Psoas muscle (tissue), 8 donors: ENCODE results near the gene ITGA11. TPM values are rescaled to one million over a fixed set of nuclear protein-coding genes. Genes with fewer than 3 reads are reported as not detected.
A peak's percentile ranks its signal among the peaks of the same experiment; 100 is the strongest.

Experiments used
- ATAC-seq, 4 donors: fragments of 200-7000 bp; cut with Tn5 transposase; one replicate each; pipeline ENCODE4 v1.9.1; 2020; ENCODE audit warnings: moderate library complexity in 3 of 4, mild to moderate bottlenecking in 2 of 4
- DNase-seq, 2 donors: peaks; one replicate each; pipeline ENCODE4 v3.0.0-alpha.2; 2020
- H3K27ac ChIP-seq: fragments of 200-600 bp; one replicate; pipeline ENCODE4 v1.8.0; 2022
- H3K27me3 ChIP-seq, 3 donors: fragments of 200-600 bp in 1 of 3; one replicate each; pipeline versions ENCODE4 v1.6.1 to v1.8.0; 2013 to 2022; ENCODE audit warnings: low read length in 2 of 3, mild to moderate bottlenecking in 2 of 3, moderate library complexity in 1 of 3; ENCODE audit not compliant: insufficient read depth in 3 of 3
- H3K36me3 ChIP-seq, 2 donors: fragments of 200-600 bp in 1 of 2; one replicate each; pipeline versions ENCODE4 v1.6.1 to v1.8.0; 2013 to 2022; ENCODE audit warnings: low read depth in 1 of 2, mild to moderate bottlenecking in 1 of 2, moderate library complexity in 1 of 2; ENCODE audit not compliant: insufficient read depth in 1 of 2
- H3K4me1 ChIP-seq: fragments of 200-600 bp; one replicate; pipeline ENCODE4 v1.8.0; 2022
- H3K4me3 ChIP-seq: fragments of 200-600 bp; one replicate; pipeline ENCODE4 v1.8.0; 2022; ENCODE audit warnings: mild to moderate bottlenecking
- H3K9me3 ChIP-seq: fragments of 200-600 bp; one replicate; pipeline ENCODE4 v1.8.0; 2022
- CTCF ChIP-seq: fragments of 200-600 bp; IDR thresholded peaks from one replicate; pipeline ENCODE4 v1.8.0; 2022; ENCODE audit warnings: antibody characterized with exemption
- WGBS, 3 donors: extraction: QIAGEN DNeasy Blood & Tissue Kit; methylation state at CpG; one replicate each; pipeline versions ENCODE4 v1.1.6 to v1.1.7; 2013; 5-methylcytosine and 5-hydroxymethylcytosine counted together
- intact Hi-C, 2 donors: fragments of 100-400 bp; cut with DNase I; formaldehyde crosslinking; loops; one replicate each; pipeline versions ENCODE4 v1.11.0 to v1.14.2; 2022
- polyA plus RNA-seq, 3 donors: library from polyadenylated mRNA; stranded (reverse); fragments of 200-250 nt; gene quantifications; one replicate each; pipeline ENCODE4 v1.2.3, GENCODE V29; 2013
- total RNA-seq, 4 donors: library from RNA; stranded (reverse); fragmentation: NEBNext Ultra II Directional in 2 of 4; extraction: Animal tissue kit (Norgen Biotek cat#: 25700) in 2 of 4; gene quantifications; one replicate each; pipeline versions ENCODE4 v1.2.1 to v1.2.4, GENCODE V29; 2021 to 2023
- donor health status: healthy with polysubstance abuse.
- donor health status: DM: no; HTN: no; CAD: no; lungs with moderate emphysema.
- donor health status: Bipolar disorder and iron deficiency.
- donor health status: healthy.
- donor health status: DM: yes; HTN: yes; CAD: no.
- donor health status: DM: no; HTN: no; CAD: no.
- donor health status: DM: no; HTN: no; CAD: no.
- donor health status: DM: yes; HTN: yes; CAD: no.

ITGA11 gene
- total and polyA plus RNA-seq, 7 donors: 0.10 to 7.9 (median 0.97) TPM

- DNase-seq: no peak
- no peaks in the 10 kb centered on the region for H3K9me3 ChIP-seq
- peaks cover 0 to 16% of the 10 kb centered on the region in 2 donors for H3K36me3 ChIP-seq
- no peak overlapping the region for H3K27ac ChIP-seq
- no peak overlapping the region for H3K4me3 ChIP-seq
- peak in 2 of 4 donors; percentile 8 for ATAC-seq
- H3K4me1 ChIP-seq: peaks cover 30% of the 10 kb centered on the region
- H3K27me3 ChIP-seq: no peaks in the 10 kb centered on the region
- no peak for TF ChIP-seq CTCF
- intact Hi-C loops: loop anchor here (5.0 to 10.0 kb wide), 2 partner anchors 48 to 374 kb away; no protein-coding TSS in a partner anchor
- WGBS, 3 donors: 80 to 91% (median 81%) methylated on average over 6 of the region's 6 CpGs
Observed at GRCh38 chr15:68300115-68300940, 131.6 kb downstream of the ITGA11 start.

GRCh38 chr15:68299436-68299835 is 132.5 kb downstream of the ITGA11 start:
- no peaks in the 10 kb centered on the region for H3K27me3 ChIP-seq
- no peaks in the 10 kb centered on the region for H3K9me3 ChIP-seq
- peaks cover 0 to 17% of the 10 kb centered on the region in 2 donors for H3K36me3 ChIP-seq
- intact Hi-C loops: no loop called here
- no peak overlapping the region for H3K27ac ChIP-seq
- no peak for TF ChIP-seq CTCF
- H3K4me1 ChIP-seq: peaks cover 37% of the 10 kb centered on the region
- no peak for DNase-seq
- H3K4me3 ChIP-seq: peak overlapping the region; percentile 42
- WGBS, 3 donors: 36 to 64% (median 38%) methylated on average over 5 of the region's 5 CpGs
- ATAC-seq: peak in 2 of 4 donors; percentile 39 to 45

- intact Hi-C loops: no loop called here
- ATAC-seq (peak; percentile 30 to 84 (median 68)), DNase-seq (no peak)
- Histone ChIP-seq H3K9me3 (no peaks in the 10 kb centered on the region), H3K27me3 (no peaks in the 10 kb centered on the region), H3K4me1 (peaks cover 40% of the 10 kb centered on the region), H3K4me3 (peak overlapping the region; percentile 42), H3K36me3 (peaks cover 0 to 22% of the 10 kb centered on the region in 2 donors), H3K27ac (no peak overlapping the region)
- no peak for TF ChIP-seq CTCF
- 22 to 53% (median 24%) methylated on average over 6 of the region's 6 CpGs for WGBS, 3 donors
Observed at GRCh38 chr15:68298882-68299381, 133.0 kb downstream of the ITGA11 start.

GRCh38 chr15:68298336-68298735 is 133.6 kb downstream of the ITGA11 start:
- Histone ChIP-seq H3K27ac (no peak overlapping the region), H3K36me3 (peaks cover 0 to 28% of the 10 kb centered on the region in 2 donors), H3K4me3 (no peak overlapping the region), H3K4me1 (peaks cover 45% of the 10 kb centered on the region), H3K9me3 (no peaks in the 10 kb centered on the region), H3K27me3 (no peaks in the 10 kb centered on the region)
- 88 to 96% (median 90%) methylated on average over 3 of the region's 3 CpGs for WGBS, 3 donors
- intact Hi-C loops: no loop called here
- no peak for DNase-seq
- ATAC-seq: no peak
- no peak for TF ChIP-seq CTCF
